NCI-H2196 treated with DMSO at 0.1 percent for 48 hours (cell line): ENCODE results near the gene HBS1L.

Experiments used
- DNase-seq: peaks from one replicate; lab custom pipeline; 2025; ENCODE audit not compliant: unreplicated experiment; lab: John Stamatoyannopoulos, UW

Gene HBS1L

DNA sequence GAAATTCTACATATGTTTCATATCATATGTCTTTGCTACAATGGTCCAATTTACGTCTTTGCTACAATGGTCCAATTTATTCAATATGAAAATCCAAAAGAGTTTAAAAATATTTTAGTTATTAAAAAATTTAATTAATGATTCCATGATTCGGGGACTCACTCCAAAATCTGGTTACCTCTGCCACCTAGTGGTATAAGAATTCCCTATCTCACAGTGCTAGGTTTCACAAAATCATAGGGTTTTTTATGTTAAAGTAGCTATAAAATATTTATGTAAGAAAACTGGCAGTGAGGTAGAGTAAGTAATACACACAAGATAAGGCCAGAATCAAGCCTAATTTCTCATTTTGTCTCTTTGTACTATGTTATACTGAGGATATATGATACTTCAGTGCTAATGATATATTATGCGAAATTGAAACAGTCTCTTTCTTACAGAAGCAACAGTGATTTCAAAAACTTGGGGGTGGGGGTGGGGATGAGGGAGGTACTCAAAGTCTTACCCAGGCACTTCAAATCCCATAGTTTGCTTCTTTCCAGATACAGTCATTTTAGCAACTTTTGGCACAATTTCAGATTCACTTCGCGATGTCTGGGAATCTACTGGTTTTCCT is 52.3 kb downstream of the HBS1L start:
- DNase-seq: no peak

DNA sequence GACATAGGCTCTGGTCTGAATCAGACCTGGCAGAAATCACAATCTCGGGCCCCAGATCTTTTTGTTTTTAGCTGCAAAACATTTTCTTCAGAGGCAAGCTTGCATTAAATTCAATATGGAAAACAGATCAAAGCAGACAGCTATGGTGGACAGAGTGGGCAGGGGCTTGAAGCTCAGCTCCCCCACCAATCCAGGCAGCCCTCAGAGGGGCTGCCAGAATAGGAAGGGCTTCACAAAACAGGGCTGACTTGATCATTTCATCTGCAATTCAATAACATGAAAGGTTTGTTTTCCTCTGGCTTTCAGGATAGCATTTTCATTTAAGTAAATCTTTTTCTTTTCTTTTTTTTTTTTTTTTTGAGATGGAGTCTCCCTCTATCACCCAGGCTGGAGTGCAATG is 55.5 kb downstream of the HBS1L start:
- DNase-seq: no peak

DNA sequence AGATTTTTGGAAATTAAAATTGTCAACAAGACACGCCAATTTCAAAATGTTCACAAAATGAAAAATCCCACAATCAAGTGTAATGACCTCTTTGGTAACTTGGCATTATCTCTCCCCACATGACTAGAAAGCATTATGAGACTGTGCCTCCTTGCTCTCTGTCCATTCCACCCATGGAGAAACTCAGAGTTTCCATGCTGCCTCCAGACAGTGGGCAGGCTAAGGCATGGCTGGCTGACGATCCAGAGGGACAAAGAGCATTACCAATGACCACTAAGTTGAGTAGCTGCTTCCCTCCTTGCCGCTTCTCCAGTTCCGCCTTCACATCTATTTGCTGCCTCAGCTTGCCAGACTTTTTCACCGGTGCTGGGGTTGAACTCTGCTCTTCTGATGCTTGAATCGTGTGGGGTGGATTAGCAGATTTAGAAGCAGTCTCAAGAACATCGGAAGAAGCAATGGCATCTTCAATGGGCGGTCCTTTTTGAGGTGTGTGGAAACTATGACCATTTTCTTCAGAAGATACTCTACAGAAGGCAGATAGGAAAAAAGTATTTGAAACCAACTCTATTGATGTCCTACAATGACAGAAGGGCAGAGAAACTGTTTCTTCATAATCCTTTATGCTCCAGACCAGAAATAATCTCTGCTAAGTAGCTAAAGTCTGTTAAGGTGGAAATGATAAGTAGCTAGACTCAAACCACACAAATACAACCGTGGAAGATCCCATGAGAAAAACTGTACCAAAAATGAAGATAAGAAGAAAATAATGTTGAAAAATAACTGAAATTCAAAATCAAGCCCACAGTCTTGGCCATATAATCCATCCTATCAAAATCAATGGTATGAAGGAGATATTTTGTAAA is 57.3 kb downstream of the HBS1L start:
- no peak for DNase-seq

DNA sequence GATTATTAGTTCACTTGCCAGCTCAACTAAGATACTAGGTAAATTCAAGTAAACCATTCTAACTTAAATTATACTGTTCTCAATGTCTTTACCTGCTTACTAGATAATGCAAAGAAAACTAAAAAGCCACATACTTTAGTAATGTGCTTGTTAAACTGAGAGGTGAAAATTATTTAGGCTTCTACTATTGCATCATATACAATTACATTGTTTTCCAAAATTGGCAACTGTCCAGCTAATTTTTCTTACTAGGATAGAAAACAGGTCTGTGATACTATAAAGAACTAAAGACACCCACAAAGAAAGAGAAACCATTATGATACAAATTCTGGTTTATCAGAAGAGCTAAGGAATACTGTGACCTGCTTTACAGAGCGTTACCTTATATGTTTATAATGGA is 59.1 kb downstream of the HBS1L start:
- no peak for DNase-seq

DNA sequence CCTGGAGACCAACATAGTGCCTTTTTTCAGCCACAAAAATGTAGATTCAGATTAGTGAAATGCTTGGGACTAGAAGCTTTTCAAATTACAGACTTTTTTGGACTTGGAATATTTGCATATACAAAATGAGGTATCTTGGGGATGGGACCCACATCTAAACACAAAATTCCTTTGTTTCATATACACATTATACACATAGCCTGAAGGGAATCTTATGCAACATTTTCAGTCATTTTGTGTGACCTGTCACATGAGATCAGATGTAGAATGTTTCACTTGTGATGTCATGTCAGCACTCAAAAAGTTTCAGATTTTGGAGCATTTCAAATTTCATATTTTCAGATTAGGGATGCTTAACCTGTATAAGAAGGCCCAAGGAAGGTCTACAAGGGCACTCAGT is 60.2 kb downstream of the HBS1L start:
- DNase-seq: no peak

DNA sequence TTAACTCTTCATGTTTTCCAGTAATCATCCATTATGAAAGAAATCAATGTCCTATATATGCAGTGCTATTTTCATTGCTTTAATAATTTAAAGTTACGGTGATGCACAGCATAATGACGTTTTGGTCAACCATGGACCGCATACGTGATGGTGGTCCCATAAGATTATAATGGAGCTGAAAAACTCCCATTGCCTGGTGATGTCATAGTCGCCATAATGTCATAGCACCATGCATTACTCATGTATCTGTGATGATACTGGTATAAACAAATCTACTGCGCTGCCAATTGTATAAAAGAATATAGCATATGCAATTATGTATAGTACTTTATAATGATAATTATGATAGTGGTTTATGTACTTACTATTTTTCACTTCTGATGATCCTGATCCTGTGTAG is 62.5 kb downstream of the HBS1L start:
- no peak for DNase-seq

DNA sequence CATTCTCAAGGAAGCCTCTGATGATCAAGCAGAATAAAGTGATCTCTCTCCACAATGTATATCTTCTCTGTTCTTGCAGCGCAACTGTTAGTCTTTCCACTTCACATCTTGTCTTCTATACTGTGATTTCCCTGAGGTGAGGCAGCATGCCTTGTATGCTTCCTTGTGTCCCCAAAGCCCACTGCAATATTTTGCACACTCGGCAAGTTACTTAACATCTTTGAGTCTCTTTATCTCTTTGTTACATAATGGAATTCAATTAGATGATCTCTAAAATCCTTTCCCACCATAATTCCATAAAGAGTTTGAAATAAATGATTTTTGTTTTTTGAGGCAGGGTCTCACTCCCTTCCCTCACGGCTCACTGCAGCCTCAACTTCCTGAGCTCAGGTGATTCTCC is 64.4 kb downstream of the HBS1L start:
- no peak for DNase-seq

DNA sequence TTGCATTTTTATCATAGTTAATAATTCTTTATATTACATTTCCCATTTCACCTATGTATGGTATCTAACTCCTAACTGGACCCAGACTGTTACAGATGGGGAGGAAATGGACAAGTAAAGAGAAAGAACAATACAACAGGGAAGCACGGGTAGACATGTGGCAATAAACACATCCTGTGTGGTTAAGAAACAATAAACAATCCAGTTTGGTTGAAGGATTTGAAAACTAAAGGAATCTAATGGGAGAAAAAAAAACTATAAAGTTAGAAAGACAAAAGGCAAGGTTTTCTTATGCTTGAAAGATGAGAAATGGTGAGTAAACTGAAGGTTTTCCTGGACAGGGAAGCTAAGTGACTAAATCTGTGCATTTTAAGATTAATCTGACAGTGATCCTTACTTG is 69.8 kb downstream of the HBS1L start:
- no peak for DNase-seq

DNA sequence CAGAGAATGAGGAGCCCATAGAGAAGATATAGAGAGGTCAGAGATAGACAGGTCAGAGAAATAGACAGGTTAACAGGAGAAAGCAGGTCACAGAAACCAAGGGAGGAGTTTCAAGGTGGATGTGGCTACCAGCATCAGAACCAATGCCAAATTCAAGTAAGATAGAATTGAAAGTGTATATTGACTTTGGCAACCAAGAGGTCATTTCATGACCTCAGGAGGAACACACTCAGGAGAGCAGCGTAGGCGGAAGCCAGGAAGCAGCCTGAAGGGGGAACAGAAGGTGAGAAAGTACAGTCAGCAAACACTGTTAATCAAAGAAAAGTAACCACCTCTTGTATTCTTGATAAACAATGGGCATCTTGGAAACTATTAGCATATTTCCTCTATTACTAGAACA is 70.8 kb downstream of the HBS1L start:
- no peak for DNase-seq

DNA sequence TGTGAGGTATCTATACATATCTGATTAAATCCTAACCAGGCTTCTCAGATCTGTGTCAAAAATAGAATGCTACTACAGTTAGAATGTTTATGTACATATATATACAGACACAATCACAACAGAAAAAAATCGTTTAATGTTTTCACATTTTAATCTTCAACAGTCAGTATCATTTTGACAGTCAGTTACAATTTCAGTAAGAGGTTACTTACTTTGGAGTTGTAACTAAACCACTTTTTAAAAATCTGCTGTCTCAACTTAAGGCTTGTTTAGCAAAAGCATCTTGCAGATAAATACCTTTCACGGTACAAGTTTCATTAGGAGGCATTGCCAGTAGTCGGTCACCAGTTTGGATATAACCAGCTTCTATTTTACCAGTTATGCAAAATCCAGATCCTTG is 72.5 kb downstream of the HBS1L start:
- no peak for DNase-seq

DNA sequence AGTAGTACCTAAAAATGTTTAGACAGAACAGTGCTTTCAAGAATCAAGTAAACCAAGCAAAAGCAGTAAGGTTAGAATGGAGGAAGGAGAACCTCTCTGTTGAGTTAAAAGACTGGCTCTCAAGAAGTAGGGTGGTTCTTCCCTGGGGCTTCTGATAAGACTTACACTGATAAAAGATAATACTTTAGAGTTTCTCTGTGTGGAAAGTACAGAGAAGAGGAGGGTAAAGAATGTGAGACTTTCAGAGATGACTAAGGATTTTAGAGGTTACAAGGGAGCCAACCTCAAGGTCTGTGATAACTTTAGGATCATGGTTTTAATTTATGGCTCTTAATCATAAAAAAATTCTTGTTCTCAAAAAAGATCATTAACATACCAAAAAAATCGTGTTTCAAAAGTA is 73.8 kb downstream of the HBS1L start:
- no peak for DNase-seq

DNA sequence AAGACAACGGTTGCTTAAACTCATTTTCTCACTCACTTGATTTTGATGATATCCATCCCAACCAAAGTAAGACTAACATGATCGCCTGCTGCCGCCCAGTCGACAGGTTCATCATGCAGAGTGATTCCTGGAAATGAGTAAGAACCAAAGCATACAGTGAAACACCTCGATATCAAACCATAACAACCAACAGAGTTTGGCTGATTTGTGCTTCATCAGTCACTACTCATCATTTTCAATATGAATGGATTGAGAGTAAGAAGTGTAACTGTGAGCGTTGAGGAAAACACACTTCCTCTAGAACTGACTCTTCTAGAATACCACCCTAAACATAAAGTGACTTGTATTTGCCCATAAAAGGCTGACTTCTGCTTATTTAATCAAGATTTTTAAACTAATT is 75.5 kb downstream of the HBS1L start:
- no peak for DNase-seq

DNA sequence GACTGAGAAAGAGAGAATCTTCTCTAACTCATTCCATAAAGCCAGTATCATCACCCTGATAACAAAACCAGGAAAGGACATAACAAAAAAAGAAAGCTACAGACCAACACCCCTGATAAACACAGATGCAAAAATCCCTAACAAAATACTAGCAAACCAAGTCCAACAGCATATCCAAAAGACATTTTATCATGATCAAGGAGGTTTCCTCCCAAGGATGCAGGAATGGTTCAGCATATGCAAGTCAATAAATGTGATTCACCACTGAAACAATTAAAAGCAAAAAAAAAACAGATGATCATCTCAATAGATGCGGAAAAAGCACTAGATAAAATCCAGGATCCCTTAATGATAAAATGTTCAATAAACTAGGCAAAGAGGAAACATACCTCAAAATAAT is 80.3 kb downstream of the HBS1L start:
- no peak for DNase-seq

DNA sequence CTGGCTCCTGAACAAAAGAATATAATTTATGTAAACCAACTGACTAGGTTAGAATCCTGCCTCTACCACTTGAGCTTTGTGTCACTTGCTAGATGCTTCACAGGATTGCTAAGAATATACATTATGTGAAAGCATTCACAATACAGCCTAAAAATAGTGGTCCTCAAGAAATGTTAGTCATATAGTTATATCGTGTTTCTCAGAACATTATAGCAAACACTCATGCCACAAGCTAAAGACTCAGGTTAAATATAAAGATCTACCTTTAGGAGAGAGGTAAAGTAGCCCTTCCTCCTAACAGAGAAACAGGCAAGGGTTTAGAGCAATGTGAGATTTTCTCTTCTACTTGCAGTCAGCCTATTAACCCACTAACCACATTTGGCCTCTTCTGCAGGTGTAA is 86.9 kb downstream of the HBS1L start:
- DNase-seq: no peak

DNA sequence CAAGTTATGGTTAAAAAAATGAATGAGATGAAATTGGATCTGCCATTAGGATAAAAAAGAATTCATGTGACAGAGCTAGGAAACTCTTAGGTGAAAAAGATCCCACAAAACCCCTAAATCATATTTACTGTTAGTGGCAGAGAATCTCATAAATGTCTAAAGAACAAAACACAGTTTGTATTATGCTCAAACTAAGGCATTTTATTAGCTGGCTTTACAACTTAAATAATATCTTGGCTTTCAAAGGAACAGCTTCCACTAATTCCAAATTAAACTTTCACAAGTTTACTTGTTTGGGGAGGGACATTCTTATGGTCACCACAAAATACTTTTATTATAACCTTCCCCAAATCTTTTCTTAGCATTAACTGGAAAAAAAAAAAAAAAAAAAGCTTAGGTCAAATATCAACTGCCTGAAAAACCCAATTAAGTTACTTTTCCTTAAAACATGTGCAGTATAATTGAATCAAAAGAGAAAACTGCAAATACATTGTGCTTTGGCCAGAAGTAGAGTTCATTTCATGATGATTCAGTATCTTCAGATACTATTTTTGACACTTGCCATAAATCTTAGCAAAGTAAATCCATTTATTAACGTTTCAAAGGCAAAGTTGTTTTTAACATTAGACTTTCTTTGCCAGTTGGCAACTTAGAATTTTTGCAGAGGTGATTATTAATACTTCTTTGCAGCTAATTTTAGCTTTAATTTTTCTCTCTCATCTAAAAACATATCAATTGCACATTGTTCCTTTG is 90.0 kb downstream of the HBS1L start:
- DNase-seq: no peak

DNA sequence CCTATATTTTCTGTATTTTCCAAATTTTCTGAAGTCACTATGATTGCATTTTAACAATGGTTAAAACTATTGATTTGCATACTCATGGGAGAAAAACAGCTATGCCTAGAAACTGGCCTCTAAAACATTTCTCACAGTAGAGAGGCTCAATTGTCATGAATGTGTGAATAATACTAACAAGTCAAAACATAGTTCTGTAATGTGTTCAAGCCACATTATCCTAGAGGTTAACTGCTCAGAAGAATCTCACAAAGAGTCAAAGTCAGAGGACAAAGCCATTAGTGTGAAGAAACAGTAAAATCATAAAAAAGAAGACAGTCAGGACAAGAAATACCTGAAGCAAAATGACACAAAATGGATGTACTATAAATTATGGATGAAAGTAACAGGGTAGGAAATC is 92.2 kb downstream of the HBS1L start:
- no peak for DNase-seq

DNA sequence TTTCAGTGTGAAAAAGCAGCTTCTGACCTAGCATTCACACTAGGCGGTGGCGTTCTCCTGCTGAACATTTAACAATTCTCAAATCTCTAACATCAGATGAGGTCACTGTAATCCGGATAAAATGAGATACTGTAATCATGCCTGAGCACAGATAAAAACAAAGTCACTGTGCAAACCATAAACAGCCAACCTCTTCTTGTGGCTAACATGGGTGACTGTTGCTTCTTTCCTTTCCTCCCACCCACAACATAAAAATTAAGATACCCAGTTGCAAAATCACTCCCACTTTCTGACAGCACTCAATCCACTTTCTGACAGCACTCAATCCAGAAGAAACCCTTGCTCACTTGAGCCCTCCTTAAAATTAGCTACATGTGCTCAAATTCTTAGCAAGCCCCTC is 93.3 kb downstream of the HBS1L start:
- DNase-seq: no peak

DNA sequence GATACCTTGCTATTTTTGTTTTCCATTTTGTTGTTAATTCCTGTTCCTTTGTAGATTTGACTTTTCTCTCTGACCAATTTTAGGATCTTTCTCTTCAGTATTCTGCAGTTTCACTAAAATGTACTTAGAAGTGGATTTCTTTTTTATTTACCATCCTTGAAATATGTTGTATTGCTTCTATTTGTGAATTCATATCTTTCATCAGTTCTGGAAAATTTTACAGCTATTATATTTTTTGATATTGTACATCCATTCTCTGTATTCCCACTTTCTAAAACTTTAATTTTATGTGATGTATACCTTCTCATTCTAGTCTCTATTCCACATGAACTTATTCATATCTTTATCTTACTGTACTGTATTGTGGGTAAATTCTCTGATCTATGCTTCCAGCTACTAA is 95.0 kb downstream of the HBS1L start:
- no peak for DNase-seq

DNA sequence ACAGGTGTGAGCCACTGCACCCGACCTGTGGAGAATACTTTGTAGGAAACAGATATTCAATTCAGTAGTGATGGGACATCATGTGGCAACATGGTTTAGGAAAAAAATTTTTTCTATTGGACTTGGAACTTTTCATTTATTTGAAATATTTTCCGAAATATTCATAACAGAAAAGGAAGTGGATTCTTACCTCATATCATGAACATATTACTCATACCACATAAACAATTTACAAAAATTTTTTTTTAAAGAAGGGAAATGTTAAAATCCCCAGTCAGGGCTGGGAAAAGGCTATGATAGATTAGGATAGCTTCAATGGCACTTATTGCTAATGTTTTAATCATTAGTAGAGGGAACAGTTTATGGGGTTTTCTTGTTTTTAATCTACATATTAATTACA is 97.9 kb downstream of the HBS1L start:
- DNase-seq: no peak

DNA sequence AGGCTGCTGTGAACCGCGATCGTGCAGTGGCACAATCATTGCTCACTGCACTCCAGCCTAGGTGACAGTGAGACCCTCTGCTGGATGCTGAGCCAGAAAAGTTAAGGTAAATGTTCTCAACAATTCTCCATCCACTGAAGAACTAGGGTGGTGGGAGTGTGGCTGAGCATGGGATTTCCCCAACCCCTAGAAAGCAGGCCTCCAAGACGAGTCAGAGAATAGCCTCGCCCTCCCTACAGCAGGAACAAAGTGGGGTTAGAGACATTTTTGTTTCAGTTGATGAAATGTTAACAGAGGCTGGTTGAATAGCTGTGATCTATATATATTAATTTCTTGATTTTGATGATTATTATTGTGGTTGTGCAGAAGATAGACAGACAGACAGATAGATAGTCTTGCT is 98.6 kb downstream of the HBS1L start:
- no peak for DNase-seq

DNA sequence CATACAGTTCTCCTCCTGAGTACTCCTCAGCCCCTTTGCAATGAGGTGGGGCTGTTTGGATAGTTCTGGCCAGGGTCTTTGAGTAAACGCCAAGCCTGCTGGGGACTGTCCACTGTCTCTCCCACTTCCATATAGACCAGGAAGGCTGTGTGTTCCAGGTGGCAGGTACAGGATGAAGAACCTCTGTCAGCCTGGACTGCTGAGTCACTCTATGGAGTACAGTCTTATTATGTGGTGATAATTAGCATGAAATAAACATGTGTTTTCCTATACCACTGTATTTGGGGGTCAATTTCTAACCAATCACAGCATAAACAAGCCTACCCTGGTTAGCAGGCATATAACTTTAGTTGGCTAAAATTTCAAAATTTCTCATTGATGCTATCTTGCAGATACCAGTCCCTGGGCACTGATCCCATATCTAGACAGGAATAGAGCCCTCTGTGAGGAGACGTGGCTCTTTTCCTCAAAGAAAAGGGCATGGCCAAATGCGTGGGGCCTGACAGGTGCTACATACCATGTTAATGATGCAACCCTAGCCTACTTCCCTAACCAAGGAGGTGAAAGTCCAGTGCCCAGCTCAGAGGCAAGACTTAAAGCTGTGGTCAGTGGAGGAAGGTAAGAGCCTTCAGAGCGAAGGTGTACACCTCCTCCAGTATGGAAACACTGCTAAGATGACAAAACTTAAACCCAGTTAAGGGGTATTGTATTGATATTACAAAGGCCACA is 100.2 kb downstream of the HBS1L start:
- no peak for DNase-seq
